Jurkat, Clone E6-1 (cell line): ENCODE measurements around the gene TYW1.
"Not testable (repeated sequence)": the region's sequence is repeated elsewhere in the genome, so short reads cannot be mapped to it uniquely, and the experiment has no call there.

ENCODE experiments used
- DNase-seq: peaks from one replicate; pipeline ENCODE4 v3.0.0-alpha.2; 2011; ENCODE audit warnings: low read depth, low spot score
- H3K4me3 ChIP-seq: 2 replicates; pipeline ENCODE4 v1.5.1; 2011; ENCODE audit warnings: mild to moderate bottlenecking, low read length, control low read depth, moderate library complexity

Gene TYW1

DNA sequence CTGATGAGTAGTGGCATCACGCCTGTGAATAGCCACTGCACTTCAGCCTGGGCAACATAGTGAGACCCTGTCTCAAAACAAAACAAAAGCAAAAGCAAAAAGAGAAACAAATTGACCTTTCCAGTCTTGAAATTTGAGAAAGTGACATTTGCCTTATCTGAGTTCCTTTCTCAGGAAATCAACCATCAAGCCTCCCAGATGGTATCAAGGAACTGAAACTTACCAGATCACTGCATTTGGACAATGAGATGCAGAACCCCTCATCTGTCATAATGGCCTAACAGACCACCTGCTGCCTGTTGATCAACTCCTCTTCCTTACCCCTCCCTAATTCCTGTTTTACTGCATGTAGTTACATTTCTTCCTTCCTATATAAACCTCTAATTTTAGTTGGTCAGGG, 16.3 kb upstream of the TYW1 start:
- not testable (repeated sequence) for DNase-seq, H3K4me3 ChIP-seq

DNA sequence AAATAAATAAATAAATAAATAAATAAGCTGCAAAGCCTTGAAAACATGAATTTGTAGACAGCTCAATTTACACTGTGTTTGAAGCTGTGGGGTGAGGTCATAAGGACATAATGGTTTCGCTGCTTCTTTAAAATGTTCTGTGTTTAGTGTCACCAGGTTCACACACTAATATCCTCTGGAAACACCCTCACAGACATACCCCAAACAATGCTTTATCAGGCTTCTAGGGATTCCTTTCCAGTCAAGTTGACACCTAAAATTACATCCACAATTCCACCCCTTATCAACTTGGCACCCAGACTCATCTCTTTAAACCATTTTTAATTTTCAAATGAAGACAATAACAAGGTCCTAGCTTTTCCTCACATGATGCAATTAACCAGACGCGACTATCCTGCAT, 7.1 kb upstream of the TYW1 start:
- not testable (repeated sequence) for DNase-seq, H3K4me3 ChIP-seq

DNA sequence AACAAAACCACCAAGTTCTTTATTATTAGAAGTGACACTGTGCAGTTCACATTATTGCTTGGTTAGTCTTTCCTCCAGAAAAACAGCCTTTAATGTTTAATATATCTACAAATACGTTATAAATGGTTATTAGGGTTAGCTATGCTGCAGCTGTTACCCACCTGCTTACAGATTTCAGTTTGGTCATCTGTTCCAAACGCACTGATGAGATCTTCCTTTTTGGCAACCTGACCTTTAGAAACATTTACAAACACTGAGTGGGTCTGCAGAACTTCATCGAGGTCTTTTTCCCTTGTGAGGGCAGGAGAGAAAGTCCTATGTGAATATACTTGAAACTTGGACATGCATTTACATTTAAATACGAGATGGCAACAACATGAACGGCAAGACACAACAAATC, 2.6 kb upstream of the TYW1 start:
- DNase-seq, H3K4me3 ChIP-seq: not testable (repeated sequence)

DNA sequence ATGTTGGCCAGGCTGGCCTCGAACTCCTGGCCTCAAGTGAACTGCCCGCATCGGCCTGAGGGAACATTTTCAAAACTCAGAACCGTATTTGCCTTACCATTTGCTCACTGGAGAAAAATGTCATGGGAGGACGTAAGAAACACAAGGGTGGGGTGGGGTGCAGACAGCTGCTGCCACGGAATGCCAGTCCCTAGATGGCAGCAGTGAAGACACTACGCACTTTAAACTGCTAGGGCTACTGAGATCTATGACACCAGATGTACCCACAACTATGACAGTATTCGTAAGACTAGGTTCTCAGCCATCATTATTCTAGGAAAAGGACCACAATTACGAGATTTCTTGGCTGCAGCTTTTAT, 2.0 kb upstream of the TYW1 start:
- DNase-seq = peak; percentile 52
- peak overlapping the region; percentile 87 for H3K4me3 ChIP-seq

DNA sequence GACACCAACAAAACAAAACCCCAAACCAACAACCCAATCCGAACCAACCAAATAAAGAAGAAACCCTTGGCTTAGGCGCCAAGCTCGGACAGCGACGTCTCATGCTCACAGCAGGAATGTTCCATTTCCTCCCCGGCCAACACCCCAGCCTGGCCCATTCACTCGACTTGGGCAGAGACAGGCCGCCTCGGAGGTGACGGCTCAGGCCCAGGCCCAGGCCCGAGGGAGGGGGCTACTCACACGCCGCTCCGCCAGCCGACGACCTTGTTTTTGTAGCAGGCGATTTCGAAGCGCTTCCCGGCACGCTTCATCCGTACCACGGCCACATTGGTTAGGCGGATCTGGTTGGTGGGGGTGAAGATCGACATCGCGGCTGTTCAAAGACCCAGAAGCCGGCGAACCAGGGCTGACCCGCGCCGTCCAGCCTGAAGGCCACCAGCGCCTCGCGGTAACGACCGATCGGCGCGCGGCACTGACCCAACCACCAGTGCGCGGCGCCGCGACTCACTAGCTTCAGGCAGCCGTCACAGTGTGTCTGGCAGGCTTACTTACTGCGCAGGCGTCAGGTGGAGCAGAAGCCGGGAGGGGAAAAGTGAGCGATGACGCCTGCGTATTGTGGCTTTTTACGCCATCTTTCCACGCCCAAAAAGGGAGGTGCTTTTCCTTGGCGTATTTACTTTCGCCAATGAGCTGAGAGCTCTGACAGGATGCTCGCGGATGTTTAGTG, 1.4 kb upstream of the TYW1 start, which contains the start of gene SBDS:
SBDS (minus strand) TSS at position 537 of the 727 bp plus-strand sequence; CDS start at position 368, 169 bp downstream.
- DNase-seq = peak; percentile 98

DNA sequence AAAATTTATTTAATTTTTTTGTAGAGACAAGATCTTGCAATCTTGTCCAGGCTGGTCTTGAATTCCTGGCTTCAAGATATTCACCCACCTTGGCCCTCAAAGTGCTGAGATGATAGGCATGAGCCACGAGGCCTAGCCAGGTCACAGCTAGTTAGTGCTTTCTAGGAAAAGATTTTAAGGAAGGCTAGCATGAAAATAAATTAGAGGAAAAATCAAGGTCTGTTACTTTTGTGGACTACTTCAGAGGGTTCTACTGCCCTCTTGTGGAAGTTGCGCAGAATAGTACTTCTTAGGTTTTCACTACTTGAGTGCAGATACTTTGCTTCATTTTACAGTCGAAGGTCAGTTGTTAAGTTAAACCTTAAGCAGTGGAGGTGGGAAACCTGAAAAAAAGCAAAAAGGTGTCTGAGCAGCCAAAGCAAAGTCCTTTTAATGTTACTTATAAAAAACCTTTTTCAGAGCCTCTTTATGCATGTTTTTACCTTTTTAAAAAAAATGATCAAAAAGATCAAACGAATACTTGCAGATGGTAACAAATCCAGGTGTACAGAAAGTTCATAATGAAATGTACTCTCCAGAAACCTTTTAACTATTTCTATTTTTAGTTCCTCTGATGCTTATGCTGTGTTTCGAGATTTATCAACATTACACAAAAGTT, 4.1 kb downstream of the TYW1 start:
- H3K4me3 ChIP-seq, DNase-seq: not testable (repeated sequence)

More for the DNA sequence above, 1.4 kb upstream of the TYW1 start, which contains the start of gene SBDS:
- H3K4me3 ChIP-seq = peak within 1 kb of the TSS; percentile 87

DNA sequence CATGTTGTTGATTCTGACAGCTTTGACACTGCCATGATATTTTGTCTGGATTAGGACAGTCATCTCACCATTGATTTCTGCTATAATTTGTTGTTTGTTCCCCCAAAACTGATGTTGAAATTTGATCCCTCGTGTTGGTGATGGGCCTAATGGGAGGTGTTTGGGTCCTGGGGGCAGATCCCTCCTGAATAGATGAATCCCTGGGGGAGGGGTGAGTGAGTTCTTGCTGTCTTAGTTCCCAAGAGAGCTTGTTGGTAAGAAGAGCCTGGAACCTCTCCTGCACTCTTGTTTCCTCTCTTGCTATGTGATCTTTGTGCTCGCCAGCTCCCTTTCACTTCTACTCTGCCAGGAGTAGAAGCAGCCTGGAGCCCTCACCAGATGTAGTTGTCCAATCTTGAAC, 7.5 kb downstream of the TYW1 start:
- H3K4me3 ChIP-seq, DNase-seq: not testable (repeated sequence)

DNA sequence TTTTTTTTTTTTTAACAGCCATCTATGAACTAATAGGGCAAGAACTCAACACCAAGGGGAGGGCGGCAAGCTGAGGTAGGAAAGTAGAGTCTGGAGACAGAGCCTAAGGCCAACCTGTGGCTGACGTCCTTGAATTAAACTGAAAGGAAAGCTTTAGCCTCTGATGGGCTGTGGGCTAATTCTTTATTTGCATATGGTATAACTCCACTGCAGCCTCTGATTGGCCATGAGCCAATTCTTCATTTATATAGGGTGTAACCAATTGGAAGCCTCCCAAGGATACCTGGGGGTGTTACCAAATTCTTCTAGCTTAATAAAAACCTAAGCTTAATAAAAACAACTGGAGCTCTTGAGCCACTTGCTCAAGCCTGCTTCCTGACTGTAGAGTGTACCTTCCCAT, 10.3 kb downstream of the TYW1 start:
- no peak overlapping the region for H3K4me3 ChIP-seq
- no peak for DNase-seq

DNA sequence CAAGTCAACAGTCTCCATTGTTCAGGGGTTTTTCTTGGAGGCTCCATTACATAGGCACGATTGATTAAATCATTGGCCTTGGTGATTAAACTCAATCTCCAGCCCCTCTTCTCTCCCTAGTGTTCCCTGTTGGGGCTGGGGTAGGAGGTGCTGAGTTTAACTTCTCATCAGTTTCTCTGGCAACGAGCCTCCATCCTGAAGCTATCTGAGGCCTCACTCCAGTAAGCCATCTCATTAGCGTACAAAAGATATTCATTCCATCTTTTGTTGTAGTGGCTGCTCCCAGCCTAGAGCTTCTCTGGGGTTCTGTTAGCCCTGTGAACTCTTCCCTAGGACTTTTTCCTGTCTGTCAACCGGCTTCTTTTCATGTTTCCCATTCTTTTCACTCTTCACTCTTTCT, 11.6 kb downstream of the TYW1 start:
- DNase-seq = no peak
- H3K4me3 ChIP-seq = no peak overlapping the region

DNA sequence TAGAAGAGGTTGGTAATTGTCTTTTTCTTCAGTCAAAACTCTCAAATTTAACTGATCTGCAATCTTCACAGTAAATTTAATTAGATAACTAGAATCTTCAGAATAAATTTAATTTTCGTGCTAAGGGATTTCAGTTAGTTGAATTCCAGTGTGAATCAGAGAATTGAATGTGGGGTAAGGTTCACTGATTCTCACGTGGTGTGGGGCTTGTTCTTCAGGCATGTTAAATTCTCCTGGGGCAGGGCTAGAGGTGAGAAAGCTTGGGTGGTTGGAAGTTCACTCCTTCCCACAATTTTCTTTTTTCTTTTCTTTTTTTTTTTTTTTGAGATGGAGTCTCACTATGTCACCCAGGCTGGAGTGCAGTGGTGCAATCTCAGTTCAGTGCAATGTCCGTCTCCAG, 13.0 kb downstream of the TYW1 start:
- not testable (repeated sequence) for DNase-seq, H3K4me3 ChIP-seq

DNA sequence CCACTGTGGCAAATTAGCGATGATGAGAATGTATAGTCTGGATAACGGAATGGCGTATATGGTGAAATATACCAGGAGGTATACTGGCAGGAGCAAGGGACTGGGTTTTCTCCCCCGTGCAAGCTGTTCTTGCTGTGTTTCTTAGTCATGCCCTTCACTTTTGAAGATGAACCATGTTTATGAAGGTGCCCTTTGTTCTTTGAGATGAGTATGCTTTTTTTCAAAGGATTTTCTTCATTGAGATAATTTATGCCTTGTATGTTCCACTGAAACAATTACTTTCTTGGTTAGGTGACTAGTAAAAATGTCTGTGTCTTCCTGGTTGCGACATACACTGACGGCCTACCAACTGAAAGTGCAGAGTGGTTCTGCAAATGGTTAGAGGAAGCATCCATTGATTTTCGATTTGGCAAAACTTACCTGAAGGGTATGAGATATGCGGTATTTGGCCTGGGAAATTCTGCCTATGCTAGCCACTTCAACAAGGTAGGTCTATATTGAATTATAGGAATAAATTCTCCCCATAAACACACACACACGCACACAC, 17.5 kb downstream of the TYW1 start:
- DNase-seq, H3K4me3 ChIP-seq: not testable (repeated sequence)

DNA sequence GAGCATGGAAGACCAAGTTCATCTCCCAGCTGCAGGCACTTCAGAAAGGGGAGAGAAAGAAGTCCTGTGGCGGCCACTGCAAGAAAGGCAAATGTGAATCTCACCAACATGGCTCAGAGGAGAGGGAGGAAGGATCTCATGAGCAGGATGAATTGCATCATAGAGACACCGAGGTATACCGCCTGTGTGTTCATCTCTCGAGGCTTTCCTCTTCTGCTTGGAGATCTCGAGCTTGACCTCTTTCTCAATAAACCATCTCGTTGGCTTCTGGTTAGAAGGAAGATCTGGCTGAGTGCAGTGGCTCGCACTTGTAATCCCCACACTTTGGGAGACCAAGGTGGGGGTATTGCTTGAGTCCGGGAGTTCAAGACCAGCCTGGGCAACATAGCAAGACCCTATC, 21.3 kb downstream of the TYW1 start:
- not testable (repeated sequence) for DNase-seq, H3K4me3 ChIP-seq

DNA sequence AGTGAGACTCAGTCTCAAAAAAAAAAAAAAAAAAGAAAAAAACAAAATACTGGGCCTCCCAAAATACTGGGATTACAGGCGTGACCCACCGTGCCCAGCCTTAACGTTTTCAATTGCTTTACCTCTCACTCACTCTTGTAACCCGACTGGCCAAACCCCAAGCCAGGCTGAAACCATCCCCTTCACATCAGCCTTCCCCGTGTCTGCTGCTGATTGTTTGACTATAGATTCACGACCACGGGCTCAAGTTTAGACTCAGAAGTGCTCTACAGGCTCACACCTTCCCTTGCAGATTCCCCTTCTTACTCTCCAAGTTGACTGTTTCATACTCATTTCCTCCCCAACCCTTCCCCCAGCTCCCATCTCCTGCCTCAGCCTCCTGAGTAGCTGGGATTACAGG, 22.3 kb downstream of the TYW1 start:
- no peak overlapping the region for H3K4me3 ChIP-seq
- no peak for DNase-seq

DNA sequence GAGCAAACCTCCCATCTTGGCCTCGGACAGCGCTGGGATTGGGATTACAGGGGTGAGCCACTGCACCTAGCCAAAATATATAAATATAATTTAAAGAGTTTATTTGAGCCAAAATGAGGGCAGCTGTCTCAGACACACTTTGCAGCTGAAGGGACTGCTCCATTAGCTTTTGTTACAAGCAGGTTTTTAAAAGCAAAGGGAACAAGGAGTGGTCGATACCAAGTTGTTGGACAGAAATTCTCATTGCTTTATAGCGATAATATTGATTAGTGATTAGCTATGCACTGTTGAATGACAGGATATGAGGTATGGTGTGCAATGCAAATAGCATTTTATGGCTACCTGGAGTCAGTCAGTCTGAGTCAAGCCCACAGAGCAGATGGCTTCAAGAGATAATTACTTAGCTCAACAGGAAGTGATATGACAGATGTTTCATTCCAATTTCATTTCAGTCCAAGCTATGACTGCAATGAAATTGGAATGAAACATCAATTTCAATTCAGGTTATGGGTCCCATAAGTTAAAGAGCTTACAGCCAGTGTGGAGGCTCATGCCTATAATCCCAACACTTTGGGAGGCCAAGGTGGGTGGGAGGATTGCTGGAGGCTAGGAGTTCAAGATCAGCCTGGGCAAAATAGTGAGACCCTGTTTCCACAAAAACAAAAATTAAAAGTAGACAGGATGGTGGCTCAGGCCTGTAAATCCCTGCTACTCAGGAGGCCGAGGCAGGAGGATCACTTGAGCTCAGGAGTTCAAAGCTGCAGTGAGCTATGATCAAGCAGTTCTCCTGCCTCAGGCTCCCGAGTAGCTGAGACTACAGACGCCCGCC, 23.1 kb downstream of the TYW1 start:
- peak; percentile 58 for DNase-seq
- no peak overlapping the region for H3K4me3 ChIP-seq

DNA sequence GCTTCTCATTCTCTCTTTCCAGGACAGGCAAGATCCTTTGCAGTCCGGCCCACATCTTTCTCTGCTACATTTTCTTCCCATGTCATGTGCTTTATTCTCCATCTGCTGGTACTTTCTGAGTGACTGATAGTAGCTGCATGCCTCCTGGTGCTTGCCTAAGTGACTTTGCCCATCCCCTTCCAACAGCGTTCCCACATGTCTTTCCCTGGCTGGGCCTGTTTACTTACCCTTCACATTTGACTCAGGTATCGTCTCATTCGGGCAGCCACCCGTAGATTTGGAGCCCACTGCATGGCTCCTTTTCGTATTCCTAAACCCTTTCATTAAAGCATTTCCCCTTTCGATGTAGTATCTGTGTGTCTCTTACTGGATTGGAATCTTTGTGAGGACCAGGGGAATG, 24.6 kb downstream of the TYW1 start:
- DNase-seq = no peak
- no peak overlapping the region for H3K4me3 ChIP-seq

DNA sequence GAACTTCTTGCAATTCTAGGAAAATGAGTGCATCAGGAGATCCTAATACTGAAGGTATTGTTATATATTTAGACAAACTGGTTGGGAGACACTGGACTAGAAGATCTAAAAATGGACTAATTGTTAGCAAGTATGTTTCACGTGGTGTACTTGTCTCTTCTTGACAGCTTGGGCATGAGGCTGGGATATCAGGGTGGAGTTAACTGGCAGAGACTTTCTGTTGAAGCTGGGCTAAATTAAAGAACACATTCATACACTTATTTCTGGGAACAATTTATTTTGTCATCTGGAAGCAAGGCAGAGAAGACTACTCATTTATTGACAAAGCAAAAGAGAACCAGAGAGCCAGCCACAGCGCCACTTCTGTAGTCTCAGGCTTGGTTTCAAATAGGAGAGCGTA, 25.9 kb downstream of the TYW1 start:
- no peak for DNase-seq
- no peak overlapping the region for H3K4me3 ChIP-seq

DNA sequence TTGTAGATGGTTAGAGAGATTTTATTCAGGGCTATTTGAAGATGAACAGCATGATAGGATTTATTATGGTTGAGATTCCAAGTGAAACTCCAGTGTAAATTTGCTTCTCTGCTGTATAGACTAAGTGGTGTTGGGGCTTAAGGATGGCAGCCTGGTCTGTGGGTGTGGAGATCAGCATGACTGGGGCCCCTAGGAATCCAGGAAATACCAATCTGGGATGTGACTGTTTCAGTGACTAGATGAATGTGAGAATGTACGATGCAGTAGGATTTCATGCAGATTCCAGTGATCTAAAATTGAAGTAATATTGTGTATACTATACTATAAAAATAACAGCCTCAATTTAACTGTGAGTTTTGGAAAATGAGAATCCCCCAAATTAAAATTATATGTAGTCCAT, 28.8 kb downstream of the TYW1 start:
- H3K4me3 ChIP-seq, DNase-seq: not testable (repeated sequence)

DNA sequence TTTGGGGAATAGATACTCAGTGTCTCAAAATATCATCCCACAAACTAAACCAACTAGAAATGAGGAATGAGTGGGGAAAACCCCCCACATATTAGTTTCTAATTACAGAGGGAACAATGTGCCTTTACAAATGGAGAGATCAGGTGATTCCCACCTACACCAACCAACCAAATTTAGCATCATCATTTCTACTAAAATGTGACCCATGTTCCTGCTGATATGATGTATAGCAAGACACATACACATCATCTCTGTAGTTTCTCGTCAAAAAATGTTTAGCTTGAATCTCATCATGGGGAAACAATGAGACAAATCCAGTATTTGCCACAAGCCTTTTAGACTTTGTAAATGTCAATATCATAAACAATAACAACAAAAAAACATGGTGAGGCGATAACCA, 35.1 kb downstream of the TYW1 start:
- H3K4me3 ChIP-seq, DNase-seq: not testable (repeated sequence)

DNA sequence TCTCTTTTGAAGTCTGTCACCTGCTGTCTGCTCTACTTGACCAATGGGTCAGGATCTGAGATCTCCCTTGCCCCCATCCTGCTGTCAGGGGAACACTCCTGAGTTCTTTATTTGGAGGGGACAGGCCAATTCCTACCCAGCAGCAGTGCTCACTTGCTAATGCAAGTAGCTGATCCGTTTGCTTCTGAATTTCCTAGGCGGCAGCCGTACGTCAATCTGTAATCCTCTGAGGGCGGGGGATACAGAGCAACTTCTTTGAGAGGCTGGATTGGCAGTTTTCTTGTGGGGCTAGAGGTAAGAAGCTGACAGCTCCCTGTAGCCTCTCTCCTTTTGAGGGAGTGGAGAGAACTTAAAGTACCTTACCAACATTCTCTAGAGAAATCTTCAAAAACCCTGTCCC, 36.6 kb downstream of the TYW1 start:
- no peak for DNase-seq
- H3K4me3 ChIP-seq = no peak overlapping the region
